ENCODE results near the gene GNG3.

Gene GNG3

GRCh38 chr11:62757846-62758788, 50.6 kb downstream of the GNG3 start:
- no peak for DNase-seq (ENCODE audit: low read depth)

All from stromal cell of bone marrow (primary cell).